HG03159 (cell line): Measurements from ENCODE around the gene FNDC3B.
"Not testable (repeated sequence)": the region's sequence is repeated elsewhere in the genome, so short reads cannot be mapped to it uniquely, and the experiment has no call there.

ENCODE experiments used
- ATAC-seq: cut with Tn5 transposase; IDR thresholded peaks from one replicate; pipeline ENCODE4 v1.9.1; 2021; ENCODE audit warnings: mild to moderate bottlenecking, moderate library complexity; ENCODE audit not compliant: unreplicated experiment

FNDC3B gene

DNA sequence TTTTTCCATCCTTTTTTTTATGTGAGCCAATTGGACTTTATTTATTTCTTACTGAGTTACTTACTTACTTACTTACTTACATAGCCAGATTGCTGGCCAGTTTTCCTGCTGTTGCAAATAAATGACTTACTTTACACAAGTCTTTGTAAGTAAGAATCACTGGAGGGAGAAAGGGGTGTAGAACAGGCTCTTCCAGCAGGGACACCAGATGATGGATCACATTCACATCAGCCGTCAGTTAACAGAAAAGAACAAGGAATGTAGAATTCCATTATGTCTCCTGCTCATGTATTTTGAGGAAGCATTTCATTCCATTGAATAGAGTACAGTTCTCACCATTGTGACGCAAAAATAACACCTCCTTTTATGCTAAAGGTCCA, 188.6 kb downstream of the FNDC3B start:
- ATAC-seq, result no peak

GRCh38 chr3:172229462-172229861, 190.1 kb downstream of the FNDC3B start:
- ATAC-seq, result no peak

GRCh38 chr3:172231318-172231901, 192.0 kb downstream of the FNDC3B start:
- ATAC-seq, result no peak

GRCh38 chr3:172232579-172233212, 193.3 kb downstream of the FNDC3B start:
- ATAC-seq, result no peak

GRCh38 chr3:172233474-172234277, 194.3 kb downstream of the FNDC3B start:
- ATAC-seq, result no peak

GRCh38 chr3:172235698-172236097, 196.3 kb downstream of the FNDC3B start:
- no peak for ATAC-seq

DNA sequence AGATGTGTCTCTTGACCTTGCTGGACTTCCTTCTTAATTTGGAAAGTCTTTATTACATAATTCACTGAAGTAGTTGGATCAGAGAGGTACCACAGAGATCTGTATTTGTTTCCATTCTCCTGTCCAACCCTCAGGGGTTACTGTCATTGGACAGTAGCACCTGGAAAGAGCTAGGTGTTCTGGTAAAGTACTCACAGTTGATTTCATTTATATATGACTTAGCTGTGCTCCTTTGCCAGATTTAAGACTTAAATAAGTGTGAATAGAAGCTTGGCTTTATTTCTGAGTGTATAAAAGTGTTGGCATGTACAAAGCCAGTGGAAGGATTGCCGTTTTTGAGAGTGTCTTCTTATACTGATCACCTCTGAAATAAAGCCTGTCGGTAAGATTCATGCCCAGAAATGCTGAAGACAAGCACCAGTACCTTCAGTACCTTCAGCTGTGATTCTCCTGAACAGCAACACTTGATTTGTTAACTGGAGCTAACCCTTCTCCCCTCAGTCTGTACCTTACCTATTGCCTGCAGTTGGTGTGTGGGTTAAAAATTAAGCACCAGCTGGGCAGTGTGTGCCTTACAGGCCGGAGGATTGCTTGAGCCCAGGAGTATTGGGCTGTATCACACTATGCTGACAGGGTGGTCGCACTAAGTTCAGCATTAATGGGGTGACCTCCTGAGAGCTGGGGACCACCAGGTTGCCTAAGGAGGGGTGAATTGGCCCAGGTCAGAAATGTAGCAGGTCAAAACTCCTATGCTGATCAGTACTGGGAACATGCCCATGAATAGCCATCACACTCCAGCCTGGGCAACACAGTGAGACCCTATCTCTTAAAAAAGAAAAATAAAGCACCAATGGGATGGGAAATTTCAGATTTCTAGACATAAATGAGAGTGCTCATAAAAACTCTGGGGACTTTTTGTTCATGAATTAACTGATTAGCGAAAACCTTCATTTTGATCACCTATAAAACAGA, 197.7 kb downstream of the FNDC3B start:
- no peak for ATAC-seq

GRCh38 chr3:172238188-172238587, 198.8 kb downstream of the FNDC3B start:
- ATAC-seq, result no peak

GRCh38 chr3:172239218-172239790, 199.9 kb downstream of the FNDC3B start:
- no peak for ATAC-seq

GRCh38 chr3:172241405-172241804, 202.0 kb downstream of the FNDC3B start:
- no peak for ATAC-seq

- not testable (repeated sequence) for ATAC-seq
These were observed 203.1 kb downstream of the FNDC3B start for GRCh38 chr3:172242471-172242870.

GRCh38 chr3:172243376-172243775, 204.0 kb downstream of the FNDC3B start:
- not testable (repeated sequence) for ATAC-seq

GRCh38 chr3:172244011-172244410, 204.6 kb downstream of the FNDC3B start:
- ATAC-seq, result no peak

DNA sequence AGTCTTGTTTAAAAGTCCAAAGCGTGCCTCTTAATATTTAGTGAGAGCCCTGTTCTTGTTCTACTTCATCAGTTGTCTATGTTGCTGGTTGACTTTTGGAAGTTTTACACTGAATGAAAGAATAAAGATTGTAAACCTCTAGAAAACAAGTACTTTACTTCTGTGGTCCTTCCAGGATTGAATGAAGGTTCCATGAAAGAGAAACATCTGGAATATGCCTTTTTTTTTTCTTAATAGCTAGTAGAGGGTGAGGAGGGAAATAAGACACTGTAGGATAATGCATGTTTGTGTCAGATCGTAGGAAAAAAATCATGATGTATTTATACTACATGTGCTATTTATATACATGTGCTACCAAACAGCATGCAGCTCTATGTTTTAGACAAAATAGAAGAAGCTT, 205.9 kb downstream of the FNDC3B start:
- ATAC-seq, result no peak

DNA sequence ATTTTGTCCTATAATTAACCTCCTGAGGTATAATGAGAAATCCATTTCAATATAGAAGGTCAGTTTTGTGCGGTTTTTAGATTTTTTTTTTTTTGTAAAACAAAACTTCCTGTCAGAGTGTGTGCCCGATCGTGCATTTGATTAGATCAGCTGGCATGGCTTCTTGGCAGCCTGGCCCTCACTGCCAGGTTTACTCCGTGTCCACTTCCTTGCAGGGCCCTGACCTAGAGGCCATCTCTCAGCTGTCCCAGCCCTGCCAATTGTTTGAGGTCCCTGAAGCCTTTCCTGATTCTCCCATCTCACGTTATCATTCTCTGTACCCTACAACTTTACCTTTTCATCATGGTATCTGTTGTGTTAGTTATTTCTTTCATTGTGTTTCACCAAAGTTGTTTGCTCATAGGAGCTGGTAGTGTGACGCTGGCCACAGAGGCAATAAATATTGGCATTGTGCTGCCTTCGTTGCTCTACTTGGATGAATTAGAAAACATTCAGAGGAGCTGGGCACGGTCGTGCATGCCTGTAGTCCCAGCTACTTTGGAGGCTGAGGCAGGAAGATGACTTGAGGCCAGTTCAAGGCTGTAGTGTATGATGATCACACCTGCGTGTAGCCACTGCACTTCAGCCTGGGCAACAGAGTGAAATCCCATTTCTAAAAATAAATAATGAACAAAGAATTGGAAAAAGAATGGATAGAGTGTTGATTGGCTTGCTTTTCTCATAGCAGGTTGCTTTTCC, 206.9 kb downstream of the FNDC3B start:
- ATAC-seq, result no peak

DNA sequence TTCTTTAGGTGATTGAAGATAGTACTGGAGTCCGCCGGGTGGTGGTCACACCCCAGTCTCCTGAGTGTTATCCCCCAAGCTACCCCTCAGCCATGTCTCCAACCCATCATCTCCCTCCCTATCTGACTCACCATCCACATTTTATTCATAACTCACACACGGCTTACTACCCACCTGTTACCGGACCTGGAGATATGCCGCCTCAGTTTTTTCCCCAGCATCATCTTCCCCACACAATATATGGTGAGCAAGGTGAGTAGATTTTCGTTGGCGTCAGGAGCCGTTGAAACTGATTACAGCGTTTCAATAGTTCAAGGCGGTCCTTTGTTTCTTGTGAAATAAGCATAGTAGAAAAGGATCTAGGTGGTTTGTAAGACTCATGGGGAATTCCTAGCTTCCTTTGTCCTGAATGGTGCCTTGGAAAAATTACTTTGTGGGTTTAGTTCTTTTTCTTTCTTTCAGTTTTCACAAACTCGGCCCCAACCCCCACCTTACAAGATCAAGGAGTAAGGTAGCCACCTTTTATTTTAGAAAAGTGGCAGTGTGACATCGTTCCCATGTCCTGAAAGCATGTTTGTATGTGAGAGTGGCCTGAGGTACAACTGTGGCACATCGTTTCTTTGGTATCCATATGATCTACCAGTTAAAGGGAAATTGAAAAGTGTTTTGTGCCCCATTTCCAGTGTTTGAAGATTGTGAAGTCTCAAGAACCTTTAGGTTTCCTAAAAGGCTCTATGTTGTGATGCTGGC, 208.3 kb downstream of the FNDC3B start:
- no peak for ATAC-seq

DNA sequence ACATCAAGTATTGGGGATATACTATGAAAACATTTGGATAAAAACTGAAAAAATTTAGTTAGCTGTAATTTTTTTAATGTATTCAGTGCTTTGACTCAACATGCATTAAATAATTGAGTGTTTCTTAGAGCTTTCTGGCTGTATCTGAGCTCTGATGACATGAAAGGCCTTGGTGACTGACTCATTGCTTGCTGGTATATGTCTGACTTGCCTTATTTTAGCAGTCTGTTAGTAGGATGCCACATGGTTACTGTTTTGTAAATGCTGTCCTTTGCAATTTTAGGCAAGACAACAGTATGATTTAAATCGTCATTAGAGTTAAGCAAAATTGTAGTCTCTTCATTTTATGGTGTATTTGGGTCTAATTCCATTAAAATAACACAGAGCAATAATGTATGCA, 209.7 kb downstream of the FNDC3B start:
- ATAC-seq, result no peak

- no peak for ATAC-seq
These were observed 211.8 kb downstream of the FNDC3B start for GRCh38 chr3:172251211-172251610.

- no peak for ATAC-seq
These were observed 213.8 kb downstream of the FNDC3B start for GRCh38 chr3:172253200-172253599.
